Cardiac muscle cell (in vitro differentiated cells and primary cell): ENCODE results near the gene SELENOF. TPM values are rescaled to one million over a fixed set of nuclear protein-coding genes. Genes with fewer than 3 reads are reported as not detected.
A peak's percentile ranks its signal among the peaks of the same experiment; 100 is the strongest.

Experiments used
- DNase-seq, 2 donors: peaks; one replicate each; pipeline versions ENCODE4 v3.0.0 to v3.0.0-alpha.2; 2010 to 2017; ENCODE audit warnings: low read depth in 1 of 2, low spot score in 1 of 2
- H3K27ac ChIP-seq: fragments of 200-600 bp; sonication (generic); 2 replicates; pipeline ENCODE4 v1.5.1; 2016
- H3K27me3 ChIP-seq: fragments of 200-600 bp; sonication (generic); 2 replicates; pipeline ENCODE4 v1.6.0; 2016; ENCODE audit warnings: control low read depth
- H3K36me3 ChIP-seq: fragments of 200-600 bp; sonication (generic); 2 replicates; pipeline ENCODE4 v1.5.1; 2016; ENCODE audit warnings: control low read depth
- H3K4me1 ChIP-seq: fragments of 200-600 bp; sonication (generic); 2 replicates; pipeline ENCODE4 v1.8.1; 2017; ENCODE audit warnings: low read depth, mild to moderate bottlenecking, mixed run types
- H3K4me3 ChIP-seq: fragments of 200-600 bp; sonication (generic); 2 replicates; pipeline ENCODE4 v1.5.1; 2016; ENCODE audit warnings: mild to moderate bottlenecking
- H3K9me3 ChIP-seq: fragments of 200-600 bp; sonication (generic); 2 replicates; pipeline ENCODE4 v1.5.1; 2017; ENCODE audit warnings: low read depth, mild to moderate bottlenecking, control low read depth
- polyA plus RNA-seq: library from polyadenylated mRNA; unstranded; fragments of >200 nt; fragmentation: Nextera tagmentation; extraction: Ambion mirVana; gene quantifications from 2 replicates; pipeline ENCODE4 v1.2.1, GENCODE V29; 2016
- total RNA-seq: library from RNA; depleted of rRNA; stranded (reverse); fragments of >200 nt; gene quantifications from 2 replicates; pipeline ENCODE4 v1.2.3, GENCODE V29; 2016
- TF ChIP-seq, protein P1 (sequence below): IDR thresholded peaks from 2 replicates; pipeline ENCODE4 v1.5.1; 2012; ENCODE audit warnings: low read depth, mild to moderate bottlenecking, low read length

SELENOF gene
- total and polyA plus RNA-seq, 2 experiments from 2014 or later, result 37.6 to 116 TPM

DNA sequence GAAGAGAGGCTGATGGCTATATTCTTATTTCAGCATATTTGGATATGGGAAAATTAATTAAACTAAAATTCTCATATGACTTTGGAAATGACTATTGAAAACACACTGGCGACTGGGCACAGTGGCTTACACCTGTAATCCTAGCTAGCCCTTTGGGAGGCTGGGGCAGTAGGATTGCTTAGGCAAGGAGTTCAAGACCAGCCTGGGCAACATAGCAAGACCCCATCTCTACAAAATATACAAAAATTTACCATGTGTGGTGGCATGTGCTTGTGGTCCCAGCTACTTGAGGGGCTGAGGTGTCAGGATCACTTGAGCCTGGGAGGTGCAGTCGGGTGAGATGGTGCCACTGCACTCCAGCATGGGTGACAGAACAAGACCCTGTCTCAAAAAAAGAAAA, 26.7 kb upstream of the SELENOF start:
- H3K36me3 ChIP-seq, result no peaks in the 10 kb centered on the region
- peaks cover 14% of the 10 kb centered on the region for H3K4me1 ChIP-seq
- H3K27ac ChIP-seq, result no peak overlapping the region
- H3K4me3 ChIP-seq, result no peak overlapping the region
- no peaks in the 10 kb centered on the region for H3K27me3 ChIP-seq
- no peaks in the 10 kb centered on the region for H3K9me3 ChIP-seq
- TF ChIP-seq, protein P1, sequence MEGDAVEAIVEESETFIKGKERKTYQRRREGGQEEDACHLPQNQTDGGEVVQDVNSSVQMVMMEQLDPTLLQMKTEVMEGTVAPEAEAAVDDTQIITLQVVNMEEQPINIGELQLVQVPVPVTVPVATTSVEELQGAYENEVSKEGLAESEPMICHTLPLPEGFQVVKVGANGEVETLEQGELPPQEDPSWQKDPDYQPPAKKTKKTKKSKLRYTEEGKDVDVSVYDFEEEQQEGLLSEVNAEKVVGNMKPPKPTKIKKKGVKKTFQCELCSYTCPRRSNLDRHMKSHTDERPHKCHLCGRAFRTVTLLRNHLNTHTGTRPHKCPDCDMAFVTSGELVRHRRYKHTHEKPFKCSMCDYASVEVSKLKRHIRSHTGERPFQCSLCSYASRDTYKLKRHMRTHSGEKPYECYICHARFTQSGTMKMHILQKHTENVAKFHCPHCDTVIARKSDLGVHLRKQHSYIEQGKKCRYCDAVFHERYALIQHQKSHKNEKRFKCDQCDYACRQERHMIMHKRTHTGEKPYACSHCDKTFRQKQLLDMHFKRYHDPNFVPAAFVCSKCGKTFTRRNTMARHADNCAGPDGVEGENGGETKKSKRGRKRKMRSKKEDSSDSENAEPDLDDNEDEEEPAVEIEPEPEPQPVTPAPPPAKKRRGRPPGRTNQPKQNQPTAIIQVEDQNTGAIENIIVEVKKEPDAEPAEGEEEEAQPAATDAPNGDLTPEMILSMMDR, result no peak
- DNase-seq, result no peak

DNA sequence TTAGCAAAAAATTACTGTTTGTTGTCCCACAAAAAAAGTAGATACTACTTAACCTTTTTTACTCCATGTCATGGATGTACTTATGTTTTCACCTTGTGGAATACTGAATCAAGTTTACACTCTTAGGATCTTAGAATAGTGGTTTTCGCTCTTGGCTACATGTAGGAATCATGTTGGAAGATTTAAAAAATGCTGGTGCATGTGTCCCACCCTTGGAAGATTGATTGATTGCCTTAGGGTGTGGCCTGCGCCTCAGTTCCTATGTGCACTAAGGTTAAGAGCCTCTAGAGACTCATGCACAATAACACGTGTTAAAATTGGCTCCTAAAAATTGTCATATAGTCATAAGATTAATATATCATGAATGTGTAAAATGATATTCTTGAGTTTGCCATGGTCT, 25.5 kb upstream of the SELENOF start:
- TF ChIP-seq, protein P1, result no peak
- Histone ChIP-seq H3K36me3 (no peaks in the 10 kb centered on the region), H3K4me3 (no peak overlapping the region), H3K9me3 (no peaks in the 10 kb centered on the region), H3K27me3 (no peaks in the 10 kb centered on the region), H3K4me1 (peaks cover 16% of the 10 kb centered on the region), H3K27ac (no peak overlapping the region)
- DNase-seq, result no peak

DNA sequence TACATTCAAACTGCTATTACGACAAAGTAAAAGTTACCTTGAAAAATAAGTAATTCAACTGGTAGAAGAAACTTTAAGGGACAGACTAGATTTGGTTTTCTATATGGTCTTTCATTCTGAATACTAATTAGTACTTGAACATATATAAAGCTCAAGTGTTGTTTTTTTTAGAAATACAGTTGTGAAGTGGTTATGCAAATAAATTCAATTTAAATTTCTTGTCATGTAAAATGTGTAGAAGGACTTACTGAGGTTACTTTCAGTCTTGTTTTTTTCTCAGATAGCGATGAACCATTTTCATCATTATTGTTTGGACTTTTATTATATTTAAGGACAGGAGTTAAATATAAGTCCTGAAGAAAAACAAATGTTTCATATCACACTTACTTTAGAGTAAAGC, 24.9 kb upstream of the SELENOF start:
- Histone ChIP-seq H3K27me3 (no peaks in the 10 kb centered on the region), H3K9me3 (no peaks in the 10 kb centered on the region), H3K36me3 (no peaks in the 10 kb centered on the region), H3K4me3 (no peak overlapping the region), H3K4me1 (peaks cover 21% of the 10 kb centered on the region), H3K27ac (no peak overlapping the region)
- TF ChIP-seq, protein P1, result no peak
- no peak for DNase-seq

DNA sequence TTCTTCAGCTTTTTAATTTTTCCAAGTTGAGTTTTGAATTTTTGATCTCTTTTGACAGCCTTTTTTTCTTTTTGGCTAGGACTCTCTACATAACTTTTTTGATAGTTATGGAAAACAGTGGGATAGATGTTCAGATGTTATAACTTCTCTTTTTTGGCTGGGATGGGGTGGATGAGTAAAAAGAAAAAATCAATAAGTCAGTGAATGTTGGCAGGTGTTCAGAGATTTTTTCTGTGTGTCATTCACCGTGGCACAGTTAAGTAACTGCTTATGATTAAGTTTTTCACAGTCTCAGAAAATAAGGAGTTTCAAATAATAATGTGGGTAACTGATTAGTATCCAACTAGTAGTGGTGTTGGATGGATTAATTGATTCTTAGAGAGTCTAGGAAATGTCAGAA, 24.5 kb upstream of the SELENOF start:
- no peak for DNase-seq
- no peaks in the 10 kb centered on the region for H3K36me3 ChIP-seq
- no peaks in the 10 kb centered on the region for H3K9me3 ChIP-seq
- H3K27me3 ChIP-seq, result no peaks in the 10 kb centered on the region
- H3K27ac ChIP-seq, result no peak overlapping the region
- TF ChIP-seq, protein P1, result no peak
- H3K4me3 ChIP-seq, result no peak overlapping the region
- peaks cover 25% of the 10 kb centered on the region for H3K4me1 ChIP-seq

DNA sequence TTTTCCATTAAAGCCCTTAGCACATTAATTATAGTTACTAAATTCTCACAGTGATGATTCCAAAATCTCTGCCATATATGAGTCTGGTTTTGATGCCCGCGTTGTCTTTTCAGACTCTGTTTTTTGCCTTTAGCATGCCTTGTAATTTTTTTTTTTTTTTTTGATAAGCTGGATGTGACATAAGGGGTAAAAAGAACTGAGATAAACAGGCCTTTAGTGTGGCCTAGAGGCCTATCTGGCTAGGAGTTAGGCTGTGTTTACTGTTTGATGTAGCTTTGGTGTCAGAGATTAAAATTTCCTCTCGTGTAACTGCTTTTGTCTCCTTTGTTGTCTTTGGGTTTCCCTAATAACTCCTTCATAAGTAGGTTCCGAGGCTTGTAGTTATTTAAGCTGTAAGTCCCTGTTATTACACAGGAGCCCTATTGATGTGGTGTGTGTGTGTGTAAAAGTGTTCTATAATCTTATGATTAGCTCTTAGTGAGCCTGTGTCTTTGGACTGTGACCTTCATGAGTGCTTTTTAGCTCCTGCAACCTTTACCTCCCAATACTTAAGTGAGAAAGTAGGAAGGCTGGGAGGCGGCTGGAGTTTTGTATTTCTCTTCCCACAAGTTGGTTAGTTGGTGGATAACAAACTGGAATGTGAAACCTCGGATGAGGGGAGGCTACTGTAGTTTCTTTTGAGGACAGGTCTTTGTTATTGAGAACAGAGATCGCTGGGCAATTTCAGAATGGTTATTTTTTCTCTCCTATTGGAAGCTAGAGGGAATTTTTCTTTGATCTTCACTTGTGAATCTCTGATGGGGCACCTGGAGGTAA, 19.8 kb upstream of the SELENOF start:
- Histone ChIP-seq H3K36me3 (no peaks in the 10 kb centered on the region), H3K27me3 (no peaks in the 10 kb centered on the region), H3K27ac (peak overlapping the region; percentile 83), H3K4me1 (peaks cover 27% of the 10 kb centered on the region), H3K4me3 (no peak overlapping the region), H3K9me3 (no peaks in the 10 kb centered on the region)
- TF ChIP-seq, protein P1, result no peak
- DNase-seq, result peak; percentile 21 to 50
